GM12892 (cell line): ENCODE results near the gene FAM181A.

Source experiments
- POLR2A ChIP-seq: IDR thresholded peaks from 2 replicates; pipeline ENCODE4 v1.6.1; 2011; ENCODE audit warnings: low read depth, low read length, control low read depth
- POLR2AphosphoS5 ChIP-seq: IDR thresholded peaks from 2 replicates; pipeline ENCODE4 v1.6.1; 2011; ENCODE audit warnings: low read depth, low read length, control low read depth
- TAF1 ChIP-seq: IDR thresholded peaks from 2 replicates; pipeline ENCODE4 v1.6.1; 2011; ENCODE audit warnings: low read depth, mild to moderate bottlenecking, control low read depth, low read length, borderline replicate concordance

GRCh38 chr14:93898731-93899130, 28.4 kb upstream of the FAM181A start:
- TF ChIP-seq POLR2A (no peak), TAF1 (no peak), POLR2AphosphoS5 (no peak)
